A172 (cell line): ENCODE results near the gene AMDHD1. TPM values are rescaled to one million over a fixed set of nuclear protein-coding genes. Genes with fewer than 3 reads are reported as not detected.
A peak's percentile ranks its signal among the peaks of the same experiment; 100 is the strongest.
"Not testable (repeated sequence)": the region's sequence is repeated elsewhere in the genome, so short reads cannot be mapped to it uniquely, and the experiment has no call there.

Experiments used
- DNase-seq: peaks from one replicate; pipeline ENCODE4 v3.0.0-alpha.2; 2015; ENCODE audit warnings: low spot score
- total RNA-seq: library from RNA; depleted of rRNA; stranded (reverse); fragments of >200 nt; shearing (Covaris generic); gene quantifications from 2 replicates; pipeline ENCODE4 v1.2.3, GENCODE V29; 2014

Gene AMDHD1
- total RNA-seq, 1 experiment from 2014 or later, result 0.65 TPM

DNA sequence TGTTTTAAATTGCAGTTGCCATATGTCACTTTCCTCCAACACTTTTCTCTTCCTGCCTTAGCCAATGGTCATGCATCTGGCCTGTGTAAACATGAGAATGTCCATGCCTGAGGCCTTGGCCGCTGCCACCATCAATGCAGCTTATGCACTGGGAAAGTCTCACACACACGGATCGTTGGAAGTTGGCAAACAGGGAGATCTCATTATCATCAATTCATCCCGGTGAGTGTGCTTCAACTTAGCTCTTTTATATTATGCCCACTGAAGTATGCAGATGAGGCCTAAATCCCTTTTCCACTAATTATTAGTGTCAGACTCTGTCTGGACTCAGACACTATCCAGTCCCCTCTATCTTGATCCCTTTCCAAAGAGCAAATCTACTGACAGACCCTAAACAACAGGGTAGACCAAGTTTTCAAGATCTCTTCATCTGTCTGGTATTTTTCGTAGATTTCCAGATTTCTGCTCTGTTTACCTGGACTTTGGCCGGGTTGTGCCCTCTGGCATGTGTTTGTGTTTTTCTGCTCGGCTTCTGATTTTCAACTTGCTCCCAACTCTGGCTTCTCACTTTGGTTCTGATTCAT is 23.2 kb downstream of the AMDHD1 start:
- DNase-seq, result no peak

DNA sequence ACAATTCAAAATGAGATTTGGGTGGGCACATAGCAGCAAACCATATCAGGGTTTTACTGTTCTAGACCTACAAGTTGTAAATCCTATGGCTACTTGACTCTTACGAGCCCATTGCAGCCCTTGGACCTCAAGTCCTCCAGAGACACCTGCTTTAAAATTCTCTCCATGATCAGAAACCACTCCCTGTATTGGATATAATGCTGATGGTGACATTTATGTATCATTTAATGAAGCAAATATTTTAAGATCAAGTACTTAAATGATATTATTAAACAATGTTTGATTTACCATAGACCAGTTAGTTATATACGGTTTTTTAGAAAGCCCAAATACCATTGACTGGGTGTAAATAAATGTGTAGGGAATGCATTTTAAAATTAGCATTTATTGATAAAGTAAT is 24.2 kb downstream of the AMDHD1 start:
- DNase-seq, result no peak

DNA sequence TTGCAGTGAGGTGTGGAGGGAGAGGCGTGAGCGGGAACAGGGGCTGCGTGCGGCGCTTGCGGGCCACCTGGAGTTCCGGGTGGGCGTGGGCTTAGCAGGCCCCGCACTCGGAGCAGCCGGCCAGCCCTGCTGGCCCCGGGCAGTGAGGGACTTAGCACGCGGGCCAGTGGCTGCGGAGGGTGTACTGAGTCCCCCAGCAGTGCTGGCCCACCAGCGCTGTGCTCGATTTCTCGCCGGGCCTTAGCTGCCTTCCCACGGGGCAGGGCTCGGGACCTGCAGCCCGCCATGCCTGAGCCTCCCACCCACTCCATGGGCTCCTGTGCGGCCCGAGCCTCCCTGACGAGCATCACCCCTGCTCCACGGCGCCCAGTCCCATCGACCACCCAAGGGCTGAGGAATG is 26.0 kb downstream of the AMDHD1 start:
- DNase-seq, result not testable (repeated sequence)

GRCh38 chr12:95970905-95971304 is 27.8 kb downstream of the AMDHD1 start:
- DNase-seq, result no peak

DNA sequence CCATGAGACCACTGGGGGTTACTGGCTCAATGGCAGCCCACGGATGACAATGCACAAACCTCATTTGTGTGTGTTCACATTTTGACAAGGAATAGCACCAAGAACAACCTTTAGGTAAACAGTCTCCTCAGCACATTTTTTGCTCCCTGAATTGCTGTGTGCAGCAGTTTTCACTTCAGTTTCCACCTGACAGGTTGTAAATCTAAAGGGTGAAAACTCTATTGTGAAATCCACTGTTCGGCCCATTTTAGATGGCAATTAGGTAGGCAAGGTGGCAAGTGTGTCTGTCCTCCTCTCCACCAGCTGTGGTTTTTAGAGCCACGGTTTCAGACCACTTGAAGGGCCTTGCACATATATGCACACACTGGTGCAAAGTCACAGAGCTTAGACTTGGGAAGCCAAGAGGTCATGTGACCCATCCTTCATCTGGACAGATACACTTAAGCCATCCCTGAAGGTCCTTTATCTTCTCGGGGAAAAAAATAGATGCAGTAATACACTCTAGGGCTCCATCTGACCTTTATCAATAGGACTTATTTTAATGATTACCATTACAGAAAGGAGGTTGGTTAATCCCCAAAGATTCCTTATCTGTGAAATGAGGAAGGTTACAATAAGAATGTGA is 29.8 kb downstream of the AMDHD1 start:
- no peak for DNase-seq

GRCh38 chr12:95974358-95974757 is 31.2 kb downstream of the AMDHD1 start:
- DNase-seq, result no peak

- DNase-seq, result no peak
Observed at GRCh38 chr12:95975491-95975890, 32.4 kb downstream of the AMDHD1 start.

GRCh38 chr12:95976416-95976832 is 33.3 kb downstream of the AMDHD1 start:
- DNase-seq, result peak; percentile 34

GRCh38 chr12:95977764-95978305 is 34.7 kb downstream of the AMDHD1 start:
- DNase-seq, result no peak

DNA sequence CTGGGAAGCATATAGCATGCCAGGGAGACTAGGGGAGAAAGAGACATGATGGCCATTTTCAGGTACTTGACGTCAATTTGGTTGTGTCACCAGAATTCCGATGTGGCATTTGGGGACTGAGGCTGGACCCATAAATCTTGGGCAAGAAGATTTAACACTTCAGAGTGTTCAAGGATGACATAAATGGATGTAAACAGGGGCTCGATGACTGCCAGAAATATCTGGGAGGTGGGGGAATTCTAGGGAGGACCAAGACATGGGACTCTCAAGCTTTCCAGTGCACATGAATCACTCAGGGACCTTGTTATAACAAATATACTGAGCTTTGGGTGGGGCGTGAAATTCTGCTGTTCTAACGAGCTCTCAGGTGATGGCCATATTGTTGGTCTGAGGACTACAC is 35.2 kb downstream of the AMDHD1 start:
- no peak for DNase-seq

DNA sequence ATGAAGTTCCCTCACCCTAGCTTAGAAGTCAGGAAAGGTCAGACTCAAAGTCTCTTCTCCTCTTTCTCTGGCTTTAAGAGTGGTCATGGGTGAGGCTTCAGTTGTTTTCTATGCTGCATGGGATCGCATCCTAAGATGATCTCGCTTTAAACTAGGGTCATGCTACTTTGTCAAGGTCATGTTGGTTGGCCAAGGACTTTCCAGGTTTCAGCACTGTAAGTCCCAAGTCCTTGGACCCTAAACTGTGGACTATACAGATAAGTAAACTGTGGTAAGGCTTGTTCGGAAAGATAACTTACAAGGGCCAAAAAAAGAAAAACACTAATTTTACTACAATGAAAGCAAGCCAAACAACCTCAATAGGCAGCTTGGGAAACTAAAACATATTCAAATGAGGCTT is 35.6 kb downstream of the AMDHD1 start:
- DNase-seq, result no peak

GRCh38 chr12:95980437-95980836 is 37.3 kb downstream of the AMDHD1 start:
- no peak for DNase-seq

- no peak for DNase-seq
Observed at GRCh38 chr12:95982602-95983001, 39.5 kb downstream of the AMDHD1 start.

- DNase-seq, result no peak
Observed at GRCh38 chr12:95984682-95985081, 41.6 kb downstream of the AMDHD1 start.

DNA sequence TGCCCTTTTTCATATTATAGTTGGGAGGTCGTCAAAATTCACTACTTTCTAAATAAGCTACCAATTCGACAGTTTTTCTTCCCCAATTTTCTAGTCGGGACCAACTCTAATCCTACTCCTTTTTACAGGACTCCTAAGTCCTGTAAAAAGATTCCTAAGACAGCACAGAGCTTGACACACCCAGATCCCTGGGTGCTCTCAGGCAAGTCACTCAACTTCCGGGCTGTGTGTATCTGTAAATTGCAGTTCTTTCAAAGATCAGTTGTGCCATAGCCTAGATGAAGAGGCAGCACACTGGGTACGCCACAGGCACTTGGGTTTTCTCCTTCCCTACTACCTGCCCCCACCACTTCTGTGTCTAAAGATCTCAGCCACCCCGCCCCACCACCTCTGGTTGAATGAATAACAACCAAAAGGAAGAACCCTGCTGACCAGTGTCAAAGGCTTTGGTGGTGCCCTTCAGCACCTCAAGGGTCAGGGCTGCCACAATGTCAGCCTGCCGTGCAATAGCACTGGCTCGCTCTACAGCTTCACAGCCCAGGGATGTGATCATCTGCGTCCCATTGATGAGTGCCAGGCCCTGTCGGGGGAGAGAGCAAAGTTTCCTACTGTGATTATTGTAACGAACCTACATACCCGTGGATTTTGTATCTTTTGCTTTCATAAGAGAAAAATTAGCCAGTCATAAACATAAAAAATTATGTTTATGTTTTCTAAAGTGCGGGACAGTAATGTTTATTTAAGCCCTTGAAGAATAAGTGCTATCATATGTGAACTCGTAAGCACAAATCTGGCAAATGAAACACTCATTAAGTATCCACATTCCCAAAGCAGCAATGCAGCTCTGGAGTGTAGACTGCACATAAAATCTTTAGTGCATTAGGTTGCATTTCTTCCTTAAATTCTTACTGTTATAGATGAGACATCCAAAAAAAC is 43.8 kb downstream of the AMDHD1 start:
- no peak for DNase-seq

DNA sequence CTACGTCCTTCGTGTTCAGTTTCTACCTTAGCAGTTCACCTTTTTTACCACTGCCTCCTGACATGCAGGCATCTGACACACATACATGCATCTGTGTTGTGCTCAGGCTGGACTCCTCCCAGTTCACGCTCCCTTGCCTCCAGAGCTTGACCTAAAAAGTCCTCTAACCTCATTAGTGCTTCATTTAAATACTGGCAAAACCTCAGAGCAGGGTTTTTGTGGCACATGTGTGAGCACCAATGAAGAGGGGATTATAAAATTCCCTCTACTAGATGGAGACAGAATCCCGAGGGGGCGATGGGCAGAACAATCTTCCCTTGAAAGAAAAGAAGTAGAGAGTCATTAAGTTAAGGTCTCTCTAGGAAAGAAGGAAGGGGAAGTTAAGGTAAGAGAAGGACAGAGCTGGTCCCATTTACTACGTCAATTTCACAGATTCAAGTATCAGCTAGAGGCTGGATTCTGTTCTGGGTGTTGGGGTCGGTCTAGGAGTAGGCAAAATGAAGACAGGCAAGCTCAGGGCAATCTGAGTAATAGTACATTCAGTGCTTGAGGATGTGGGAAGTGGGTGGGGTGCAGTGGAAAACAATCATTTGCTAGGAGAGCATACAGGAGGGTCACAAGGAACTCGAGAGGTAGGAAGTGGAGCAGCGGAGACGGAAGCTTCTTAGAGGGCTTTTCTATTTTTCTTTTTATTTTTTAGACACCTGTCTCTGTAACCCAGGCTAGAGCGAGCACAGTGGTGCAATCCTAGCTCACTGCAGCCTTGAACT is 45.6 kb downstream of the AMDHD1 start:
- DNase-seq, result no peak

- DNase-seq, result no peak
Observed at GRCh38 chr12:95989504-95990123, 46.5 kb downstream of the AMDHD1 start.

DNA sequence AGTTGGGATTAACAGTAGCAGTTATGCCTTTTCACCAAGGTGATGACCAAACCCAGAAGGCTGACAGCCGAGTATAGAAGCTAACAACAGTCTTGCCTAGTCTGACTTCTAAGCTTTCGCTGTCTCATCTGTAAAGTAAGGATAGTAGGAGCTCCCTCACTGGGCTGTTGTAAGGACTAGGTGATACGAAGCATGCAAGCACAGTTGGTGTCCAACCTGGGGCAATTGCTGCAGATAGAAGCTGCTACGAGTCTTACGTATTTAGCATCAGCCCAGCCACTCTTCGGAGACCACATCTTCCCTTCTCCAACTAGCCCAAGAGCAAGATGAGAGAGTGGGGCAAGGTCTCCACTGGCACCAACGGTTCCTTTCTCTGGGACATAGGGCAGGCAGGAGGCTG is 47.0 kb downstream of the AMDHD1 start:
- DNase-seq, result no peak

- no peak for DNase-seq
Observed at GRCh38 chr12:95993907-95994306, 50.8 kb downstream of the AMDHD1 start.

DNA sequence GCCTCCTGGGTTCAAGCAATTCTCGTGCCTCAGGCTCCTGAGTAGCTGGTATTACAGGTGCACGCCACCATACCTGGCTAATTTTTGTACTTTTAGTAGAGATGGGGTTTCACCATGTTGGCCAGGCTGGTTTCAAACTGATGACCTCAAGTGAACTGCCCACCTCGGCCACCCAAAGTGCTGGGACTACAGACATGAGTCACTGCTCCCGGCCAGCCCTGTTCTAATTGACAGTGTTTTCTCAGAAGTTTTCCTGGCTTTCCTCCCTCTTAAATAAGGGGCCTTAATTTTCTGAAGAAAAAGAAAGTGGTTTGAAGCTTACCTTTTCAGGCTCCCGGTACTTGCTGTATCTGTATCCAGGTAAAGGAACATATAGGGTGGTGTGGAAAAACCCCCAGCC is 51.3 kb downstream of the AMDHD1 start:
- DNase-seq, result no peak
